Measurements from ENCODE around the gene TUBB6.

TUBB6 gene

GRCh38 chr18:12274793-12275192 is 33.2 kb upstream of the TUBB6 start:
- no peak for DNase-seq
- Histone ChIP-seq H3K36me3 (no peaks in the 10 kb centered on the region), H3K27me3 (no peaks in the 10 kb centered on the region), H3K9me3 (no peaks in the 10 kb centered on the region), H3K4me1 (no peaks in the 10 kb centered on the region), H3K4me3 (ENCODE audit: low read depth, low read length) (no peak overlapping the region)
- TF ChIP-seq CTCF (IDR thresholded peaks at IDR 0.05; ENCODE audit: low read depth, low read length) = no peak

- Histone ChIP-seq H3K9me3 (no peaks in the 10 kb centered on the region), H3K27me3 (no peaks in the 10 kb centered on the region), H3K36me3 (no peaks in the 10 kb centered on the region), H3K4me3 (ENCODE audit: low read depth, low read length) (no peak overlapping the region), H3K4me1 (no peaks in the 10 kb centered on the region)
- TF ChIP-seq CTCF (IDR thresholded peaks at IDR 0.05; ENCODE audit: low read depth, low read length) = no peak
- DNase-seq = no peak
Measured at GRCh38 chr18:12276736-12277554, 31.1 kb upstream of the TUBB6 start.

- no peak for TF ChIP-seq CTCF (IDR thresholded peaks at IDR 0.05; ENCODE audit: low read depth, low read length)
- H3K27me3 ChIP-seq = no peaks in the 10 kb centered on the region
- H3K4me3 ChIP-seq (ENCODE audit: low read depth, low read length) = no peak overlapping the region
- no peaks in the 10 kb centered on the region for H3K36me3 ChIP-seq
- no peak for DNase-seq
- H3K9me3 ChIP-seq = no peaks in the 10 kb centered on the region
- H3K4me1 ChIP-seq = no peaks in the 10 kb centered on the region
Measured at GRCh38 chr18:12278215-12278671, 29.8 kb upstream of the TUBB6 start.

GRCh38 chr18:12278741-12279682 is 29.0 kb upstream of the TUBB6 start:
- no peaks in the 10 kb centered on the region for H3K9me3 ChIP-seq
- H3K27me3 ChIP-seq = no peaks in the 10 kb centered on the region
- TF ChIP-seq CTCF (IDR thresholded peaks at IDR 0.05; ENCODE audit: low read depth, low read length) = no peak
- no peak overlapping the region for H3K4me3 ChIP-seq (ENCODE audit: low read depth, low read length)
- DNase-seq = no peak
- H3K4me1 ChIP-seq = no peaks in the 10 kb centered on the region
- H3K36me3 ChIP-seq = no peaks in the 10 kb centered on the region

- no peak for TF ChIP-seq CTCF (IDR thresholded peaks at IDR 0.05; ENCODE audit: low read depth, low read length)
- Histone ChIP-seq H3K4me1 (no peaks in the 10 kb centered on the region), H3K4me3 (ENCODE audit: low read depth, low read length) (no peak overlapping the region), H3K27me3 (no peaks in the 10 kb centered on the region), H3K36me3 (no peaks in the 10 kb centered on the region), H3K9me3 (no peaks in the 10 kb centered on the region)
- no peak for DNase-seq
Measured at GRCh38 chr18:12279781-12280531, 28.1 kb upstream of the TUBB6 start.

Data from BE2C (cell line).